Measurements from ENCODE around the gene THPO. TPM values are rescaled to one million over a fixed set of nuclear protein-coding genes. Genes with fewer than 3 reads are reported as not detected.
A peak's percentile ranks its signal among the peaks of the same experiment; 100 is the strongest.

THPO gene
- total and polyA plus RNA-seq, 10 of the 15 experiments (the other 5 are each of a cell fraction or from before 2014, with no cell fraction given), result not detected

DNA sequence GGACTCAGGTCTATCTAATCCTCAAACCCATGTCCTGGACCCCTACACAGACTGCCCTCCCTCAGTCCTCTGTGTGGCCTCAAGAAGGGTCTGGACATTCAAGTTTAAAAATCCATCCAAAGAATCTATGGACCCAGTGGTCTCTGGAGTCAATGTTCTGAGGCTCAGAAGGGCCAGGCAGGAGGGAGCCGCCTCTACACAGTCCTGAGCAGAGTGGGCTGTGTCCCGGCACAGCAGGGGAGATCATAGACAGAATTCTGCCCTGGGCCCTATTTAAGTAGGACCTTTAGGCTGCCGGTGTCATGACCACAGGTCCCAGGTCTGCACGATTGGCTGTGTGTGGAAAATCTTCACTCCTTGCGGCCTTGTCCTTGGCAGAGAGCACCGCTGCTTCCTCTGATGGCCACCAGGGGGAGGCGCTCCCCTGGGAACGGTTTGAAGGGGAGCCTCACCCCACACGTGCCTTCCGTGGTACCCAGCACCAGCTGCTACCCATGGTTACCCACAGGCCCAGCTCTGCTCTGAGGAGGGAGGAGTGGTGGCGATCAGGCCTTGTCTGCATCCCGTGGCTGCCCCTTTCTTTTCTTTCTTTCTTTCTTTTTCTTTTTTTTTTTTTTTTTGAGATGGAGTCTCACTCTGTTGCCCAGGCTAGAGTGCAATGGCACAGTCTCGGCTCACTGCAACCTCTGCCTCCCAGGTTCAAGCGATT, 39.8 kb upstream of the THPO start:
- no peak overlapping the region for H3K4me2 ChIP-seq (ENCODE audit: control insufficient read depth, insufficient read depth)
- BruUV-seq (replicated peaks), result no TSS peak
- FAIRE-seq (peak; percentile 86), ATAC-seq (peak; percentile 100), DNase-seq (ENCODE audit: low read depth, low spot score) (peak; percentile 8)
- in situ Hi-C loops (cut with MboI), result no loop called here
- H3K79me2 ChIP-seq (ENCODE audit: control insufficient read depth, insufficient read depth, low read length), result no peaks in the 10 kb centered on the region
- H2AFZ ChIP-seq (ENCODE audit: control insufficient read depth, low read depth, low read length), result no peak overlapping the region
- no peaks in the 10 kb centered on the region for H3K27me3 ChIP-seq (replicated peaks in 1 of 2; ENCODE audit: control insufficient read depth in 2 of 2, insufficient read depth in 2 of 2, low read length in 1 of 2)
- intact Hi-C loops (cut with micrococcal nuclease; ENCODE audit: unreplicated experiment), result loop anchor here (1.0 to 5.0 kb wide), 2 partner anchors 96 to 125 kb away; no protein-coding TSS in a partner anchor
- POLR2A ChIA-PET, result no interaction called here
- RAD21 ChIA-PET (ENCODE audit: unreplicated experiment), result interaction anchor here (0.7 to 3.5 kb wide), 4 partner anchors 14 to 136 kb away, joined by 3 to 10 read pairs (median 4); no protein-coding TSS in a partner anchor
- no peak overlapping the region for H3K4me3 ChIP-seq
- no peaks in the 10 kb centered on the region for H4K20me1 ChIP-seq (ENCODE audit: control insufficient read depth, insufficient read depth)
- H3K9ac ChIP-seq (ENCODE audit: control insufficient read depth, insufficient read depth, low read length), result no peak overlapping the region
- no peaks in the 10 kb centered on the region for H3K9me3 ChIP-seq (replicated peaks; ENCODE audit: control insufficient read depth, insufficient read depth, low read length)
- H3K4me1 ChIP-seq (ENCODE audit: control insufficient read depth, insufficient read depth, low read length), result no peaks in the 10 kb centered on the region
- no peaks in the 10 kb centered on the region for H3K36me3 ChIP-seq (ENCODE audit: control insufficient read depth in 2 of 2, insufficient read depth in 2 of 2, low read length in 1 of 2)
- CTCF ChIA-PET, result interaction anchor here (0.6 to 0.7 kb wide), 3 partner anchors 46 to 94 kb away, joined by 3 to 4 read pairs (median 4); no protein-coding TSS in a partner anchor
- 30% methylated on average over 14 of the region's 14 CpGs for WGBS (ENCODE audit: insufficient coverage, insufficient replicate concordance, low lambda C conversion rate, missing lambda C conversion rate)
- SMC1A ChIA-PET (ENCODE audit: uncharacterized antibody, unreplicated experiment), result interaction anchor here (1.1 kb wide), 1 partner anchor 94 kb away, joined by 3 read pairs; no protein-coding TSS in a partner anchor
- no peak overlapping the region for H3K27ac ChIP-seq (ENCODE audit: control insufficient read depth, insufficient read depth)
- TF ChIP-seq RAD21 (IDR thresholded peaks at IDR 0.05; ENCODE audit: insufficient read depth, low read depth, low read length) (peak; percentile 77), HCFC1 (IDR thresholded peaks at IDR 0.05; ENCODE audit: low read length) (no peak), HDAC6 (IDR thresholded peaks at IDR 0.05; ENCODE audit: unreplicated experiment) (no peak), PAX5 (IDR thresholded peaks at IDR 0.05; ENCODE audit: borderline replicate concordance, low read depth, low read length) (no peak), FOXK2 (IDR thresholded peaks at IDR 0.05) (no peak), TCF12 (IDR thresholded peaks at IDR 0.05; ENCODE audit: low read depth, low read length) (peak; percentile 37; the same call in 1 of the 2 replicates), MEF2B (IDR thresholded peaks at IDR 0.05; ENCODE audit: partially characterized antibody, poor library complexity, severe bottlenecking) (peak; percentile 99), STAT1 (conservative IDR thresholded peaks at IDR 0.05) (no peak)
- TF ChIP-seq, protein P1, sequence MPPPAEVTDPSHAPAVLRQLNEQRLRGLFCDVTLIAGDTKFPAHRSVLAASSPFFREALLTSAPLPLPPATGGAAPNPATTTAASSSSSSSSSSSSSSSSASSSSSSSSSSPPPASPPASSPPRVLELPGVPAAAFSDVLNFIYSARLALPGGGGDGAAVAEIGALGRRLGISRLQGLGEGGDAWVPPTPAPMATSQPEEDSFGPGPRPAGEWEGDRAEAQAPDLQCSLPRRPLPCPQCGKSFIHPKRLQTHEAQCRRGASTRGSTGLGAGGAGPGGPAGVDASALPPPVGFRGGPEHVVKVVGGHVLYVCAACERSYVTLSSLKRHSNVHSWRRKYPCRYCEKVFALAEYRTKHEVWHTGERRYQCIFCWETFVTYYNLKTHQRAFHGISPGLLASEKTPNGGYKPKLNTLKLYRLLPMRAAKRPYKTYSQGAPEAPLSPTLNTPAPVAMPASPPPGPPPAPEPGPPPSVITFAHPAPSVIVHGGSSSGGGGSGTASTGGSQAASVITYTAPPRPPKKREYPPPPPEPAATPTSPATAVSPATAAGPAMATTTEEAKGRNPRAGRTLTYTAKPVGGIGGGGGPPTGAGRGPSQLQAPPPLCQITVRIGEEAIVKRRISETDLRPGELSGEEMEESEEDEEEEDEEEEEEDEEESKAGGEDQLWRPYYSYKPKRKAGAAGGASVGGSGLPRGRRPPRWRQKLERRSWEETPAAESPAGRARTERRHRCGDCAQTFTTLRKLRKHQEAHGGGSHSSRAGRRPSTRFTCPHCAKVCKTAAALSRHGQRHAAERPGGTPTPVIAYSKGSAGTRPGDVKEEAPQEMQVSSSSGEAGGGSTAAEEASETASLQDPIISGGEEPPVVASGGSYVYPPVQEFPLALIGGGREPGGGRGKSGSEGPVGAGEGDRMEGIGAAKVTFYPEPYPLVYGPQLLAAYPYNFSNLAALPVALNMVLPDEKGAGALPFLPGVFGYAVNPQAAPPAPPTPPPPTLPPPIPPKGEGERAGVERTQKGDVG (CRISPR knock-in tag; IDR thresholded peaks at IDR 0.05), result no peak
- TF ChIP-seq, protein P2, sequence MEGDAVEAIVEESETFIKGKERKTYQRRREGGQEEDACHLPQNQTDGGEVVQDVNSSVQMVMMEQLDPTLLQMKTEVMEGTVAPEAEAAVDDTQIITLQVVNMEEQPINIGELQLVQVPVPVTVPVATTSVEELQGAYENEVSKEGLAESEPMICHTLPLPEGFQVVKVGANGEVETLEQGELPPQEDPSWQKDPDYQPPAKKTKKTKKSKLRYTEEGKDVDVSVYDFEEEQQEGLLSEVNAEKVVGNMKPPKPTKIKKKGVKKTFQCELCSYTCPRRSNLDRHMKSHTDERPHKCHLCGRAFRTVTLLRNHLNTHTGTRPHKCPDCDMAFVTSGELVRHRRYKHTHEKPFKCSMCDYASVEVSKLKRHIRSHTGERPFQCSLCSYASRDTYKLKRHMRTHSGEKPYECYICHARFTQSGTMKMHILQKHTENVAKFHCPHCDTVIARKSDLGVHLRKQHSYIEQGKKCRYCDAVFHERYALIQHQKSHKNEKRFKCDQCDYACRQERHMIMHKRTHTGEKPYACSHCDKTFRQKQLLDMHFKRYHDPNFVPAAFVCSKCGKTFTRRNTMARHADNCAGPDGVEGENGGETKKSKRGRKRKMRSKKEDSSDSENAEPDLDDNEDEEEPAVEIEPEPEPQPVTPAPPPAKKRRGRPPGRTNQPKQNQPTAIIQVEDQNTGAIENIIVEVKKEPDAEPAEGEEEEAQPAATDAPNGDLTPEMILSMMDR (IDR thresholded peaks at IDR 0.05 in 2 of 3, conservative IDR thresholded peaks at IDR 0.05 in 1 of 3; ENCODE audit: control insufficient read depth in 2 of 3, extremely low read depth in 1 of 3, insufficient read depth in 1 of 3, low read depth in 3 of 3, low read length in 3 of 3), result peak; percentile 88 to 95 (median 90)
- TF ChIP-seq, protein P3, sequence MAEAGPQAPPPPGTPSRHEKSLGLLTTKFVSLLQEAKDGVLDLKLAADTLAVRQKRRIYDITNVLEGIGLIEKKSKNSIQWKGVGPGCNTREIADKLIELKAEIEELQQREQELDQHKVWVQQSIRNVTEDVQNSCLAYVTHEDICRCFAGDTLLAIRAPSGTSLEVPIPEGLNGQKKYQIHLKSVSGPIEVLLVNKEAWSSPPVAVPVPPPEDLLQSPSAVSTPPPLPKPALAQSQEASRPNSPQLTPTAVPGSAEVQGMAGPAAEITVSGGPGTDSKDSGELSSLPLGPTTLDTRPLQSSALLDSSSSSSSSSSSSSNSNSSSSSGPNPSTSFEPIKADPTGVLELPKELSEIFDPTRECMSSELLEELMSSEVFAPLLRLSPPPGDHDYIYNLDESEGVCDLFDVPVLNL (IDR thresholded peaks at IDR 0.05; ENCODE audit: low read depth, low read length), result no peak
- TF ChIP-seq, protein P4, sequence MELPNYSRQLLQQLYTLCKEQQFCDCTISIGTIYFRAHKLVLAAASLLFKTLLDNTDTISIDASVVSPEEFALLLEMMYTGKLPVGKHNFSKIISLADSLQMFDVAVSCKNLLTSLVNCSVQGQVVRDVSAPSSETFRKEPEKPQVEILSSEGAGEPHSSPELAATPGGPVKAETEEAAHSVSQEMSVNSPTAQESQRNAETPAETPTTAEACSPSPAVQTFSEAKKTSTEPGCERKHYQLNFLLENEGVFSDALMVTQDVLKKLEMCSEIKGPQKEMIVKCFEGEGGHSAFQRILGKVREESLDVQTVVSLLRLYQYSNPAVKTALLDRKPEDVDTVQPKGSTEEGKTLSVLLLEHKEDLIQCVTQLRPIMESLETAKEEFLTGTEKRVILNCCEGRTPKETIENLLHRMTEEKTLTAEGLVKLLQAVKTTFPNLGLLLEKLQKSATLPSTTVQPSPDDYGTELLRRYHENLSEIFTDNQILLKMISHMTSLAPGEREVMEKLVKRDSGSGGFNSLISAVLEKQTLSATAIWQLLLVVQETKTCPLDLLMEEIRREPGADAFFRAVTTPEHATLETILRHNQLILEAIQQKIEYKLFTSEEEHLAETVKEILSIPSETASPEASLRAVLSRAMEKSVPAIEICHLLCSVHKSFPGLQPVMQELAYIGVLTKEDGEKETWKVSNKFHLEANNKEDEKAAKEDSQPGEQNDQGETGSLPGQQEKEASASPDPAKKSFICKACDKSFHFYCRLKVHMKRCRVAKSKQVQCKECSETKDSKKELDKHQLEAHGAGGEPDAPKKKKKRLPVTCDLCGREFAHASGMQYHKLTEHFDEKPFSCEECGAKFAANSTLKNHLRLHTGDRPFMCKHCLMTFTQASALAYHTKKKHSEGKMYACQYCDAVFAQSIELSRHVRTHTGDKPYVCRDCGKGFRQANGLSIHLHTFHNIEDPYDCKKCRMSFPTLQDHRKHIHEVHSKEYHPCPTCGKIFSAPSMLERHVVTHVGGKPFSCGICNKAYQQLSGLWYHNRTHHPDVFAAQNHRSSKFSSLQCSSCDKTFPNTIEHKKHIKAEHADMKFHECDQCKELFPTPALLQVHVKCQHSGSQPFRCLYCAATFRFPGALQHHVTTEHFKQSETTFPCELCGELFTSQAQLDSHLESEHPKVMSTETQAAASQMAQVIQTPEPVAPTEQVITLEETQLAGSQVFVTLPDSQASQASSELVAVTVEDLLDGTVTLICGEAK (IDR thresholded peaks at IDR 0.05; ENCODE audit: borderline replicate concordance), result no peak
